ENCODE measurements around the gene OSTM1.

The OSTM1 gene, protein sequence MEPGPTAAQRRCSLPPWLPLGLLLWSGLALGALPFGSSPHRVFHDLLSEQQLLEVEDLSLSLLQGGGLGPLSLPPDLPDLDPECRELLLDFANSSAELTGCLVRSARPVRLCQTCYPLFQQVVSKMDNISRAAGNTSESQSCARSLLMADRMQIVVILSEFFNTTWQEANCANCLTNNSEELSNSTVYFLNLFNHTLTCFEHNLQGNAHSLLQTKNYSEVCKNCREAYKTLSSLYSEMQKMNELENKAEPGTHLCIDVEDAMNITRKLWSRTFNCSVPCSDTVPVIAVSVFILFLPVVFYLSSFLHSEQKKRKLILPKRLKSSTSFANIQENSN

DNA sequence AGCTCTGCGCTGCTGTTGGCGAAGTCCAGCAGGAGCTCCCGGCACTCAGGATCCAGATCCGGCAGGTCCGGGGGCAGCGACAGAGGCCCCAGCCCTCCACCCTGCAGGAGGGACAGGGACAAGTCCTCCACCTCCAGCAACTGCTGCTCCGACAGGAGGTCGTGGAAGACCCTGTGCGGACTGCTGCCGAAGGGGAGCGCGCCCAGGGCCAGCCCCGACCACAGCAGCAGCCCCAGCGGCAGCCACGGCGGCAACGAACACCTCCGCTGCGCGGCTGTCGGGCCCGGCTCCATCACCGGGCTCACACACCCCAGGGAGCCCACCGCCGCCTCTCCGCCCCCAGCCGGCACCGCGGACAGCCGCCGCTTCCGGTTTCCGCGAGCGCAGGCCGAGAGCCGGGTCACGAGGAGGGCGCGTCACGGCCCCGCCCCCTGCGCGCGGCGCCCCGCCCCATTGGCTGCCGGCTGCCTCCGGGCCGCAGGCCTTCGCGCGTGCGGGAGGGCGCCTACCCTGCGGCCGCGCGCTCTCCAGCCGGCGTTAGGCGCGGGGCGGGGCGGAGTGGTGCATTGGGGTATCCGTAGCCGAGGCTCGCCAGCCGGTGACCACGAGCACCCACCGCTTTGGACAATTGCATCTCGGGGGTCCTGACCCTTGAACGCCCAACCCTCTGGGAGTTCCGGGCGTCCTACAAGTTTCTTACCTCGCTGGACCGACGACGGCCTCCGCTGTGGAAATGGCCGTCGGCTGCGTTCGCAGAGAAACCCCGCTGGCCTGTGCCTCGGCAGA, at the start of gene OSTM1:
Gene OSTM1 (minus strand): TSS at position 383 of the 786 bp plus-strand sequence. CDS start 90 bp downstream, at position 293.
- DNase-seq: peak; percentile 95

DNA sequence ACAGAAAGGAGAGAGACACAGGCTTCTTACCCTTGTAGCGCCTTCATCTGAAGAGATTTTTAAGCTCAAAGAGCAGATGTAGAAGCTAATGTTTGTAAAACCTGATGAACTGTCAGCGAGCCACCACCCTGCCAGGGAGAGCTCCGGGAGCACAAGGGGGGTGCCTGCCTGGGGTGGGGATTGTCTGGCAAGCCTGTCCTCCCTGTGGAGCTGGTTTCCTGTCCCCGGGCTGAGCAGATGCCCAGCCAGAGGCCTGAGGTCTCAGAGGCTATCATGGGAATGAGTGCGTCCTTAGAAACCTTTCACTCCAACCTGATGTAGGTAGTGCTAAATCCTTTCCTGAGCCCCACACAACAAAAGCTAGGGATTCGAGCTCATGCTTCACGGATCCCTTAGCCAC, 49.4 kb upstream of the OSTM1 start:
- no peak for DNase-seq

DNA sequence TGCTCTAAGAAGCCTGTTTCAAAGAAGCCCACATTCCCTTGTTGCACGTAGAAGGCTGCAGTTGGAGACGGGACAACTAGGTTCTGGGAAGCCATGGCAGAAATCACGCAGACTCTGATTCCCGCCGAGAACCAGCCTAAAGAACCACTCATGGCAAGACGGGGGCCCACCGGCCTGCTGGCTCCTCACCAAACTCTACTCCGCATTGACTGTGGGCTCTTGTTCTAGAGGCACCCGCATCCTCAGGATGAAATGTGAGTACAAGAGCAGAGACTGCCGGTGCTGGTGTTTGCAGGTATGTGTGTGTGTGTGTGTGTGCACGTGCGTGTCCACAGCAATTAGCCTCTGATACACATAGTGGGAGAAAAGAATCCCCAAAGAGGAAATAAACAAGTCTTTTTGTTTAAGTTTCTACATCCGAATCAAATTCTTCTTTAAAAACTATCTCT, 49.0 kb upstream of the OSTM1 start:
- no peak for DNase-seq

DNA sequence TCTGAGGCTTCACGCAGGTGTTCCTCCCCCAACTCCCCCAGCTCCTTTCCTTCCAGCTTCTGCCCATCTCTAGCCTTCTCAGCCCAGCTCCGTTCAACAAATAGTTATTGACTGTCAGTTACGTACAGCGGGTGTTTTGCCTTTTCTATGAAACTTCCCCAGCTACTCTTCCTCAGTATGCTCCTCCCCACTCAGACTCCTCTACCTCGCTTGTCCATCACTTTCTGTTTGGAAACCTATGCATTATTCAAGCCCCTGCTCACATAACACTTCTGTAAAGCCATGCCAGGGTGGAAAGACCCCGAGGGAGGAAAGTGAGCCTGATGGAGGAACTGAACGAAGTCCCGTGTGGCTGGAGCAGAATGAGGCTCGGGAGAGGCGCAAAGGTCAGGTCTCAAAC, 47.1 kb upstream of the OSTM1 start:
- DNase-seq: no peak

DNA sequence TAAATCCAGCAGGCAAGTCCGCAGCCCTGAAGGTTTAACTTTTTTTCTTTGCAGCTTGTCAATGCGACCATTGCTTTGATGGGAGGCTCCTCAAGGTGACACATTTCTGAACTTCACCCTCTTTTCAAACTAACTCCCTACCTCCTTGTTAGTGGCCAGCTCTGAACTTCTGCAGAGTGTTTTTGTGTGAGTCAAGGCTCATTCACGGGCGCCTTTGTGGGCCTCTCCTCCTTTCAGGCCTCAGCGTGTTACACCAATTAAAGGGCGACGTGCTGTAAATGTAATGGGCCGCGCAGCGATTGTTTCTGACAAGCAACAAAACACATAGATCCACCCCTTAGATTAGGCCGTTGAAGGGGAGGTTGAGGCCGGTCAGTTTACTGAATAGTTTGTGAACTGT, 45.8 kb upstream of the OSTM1 start:
- DNase-seq: no peak

DNA sequence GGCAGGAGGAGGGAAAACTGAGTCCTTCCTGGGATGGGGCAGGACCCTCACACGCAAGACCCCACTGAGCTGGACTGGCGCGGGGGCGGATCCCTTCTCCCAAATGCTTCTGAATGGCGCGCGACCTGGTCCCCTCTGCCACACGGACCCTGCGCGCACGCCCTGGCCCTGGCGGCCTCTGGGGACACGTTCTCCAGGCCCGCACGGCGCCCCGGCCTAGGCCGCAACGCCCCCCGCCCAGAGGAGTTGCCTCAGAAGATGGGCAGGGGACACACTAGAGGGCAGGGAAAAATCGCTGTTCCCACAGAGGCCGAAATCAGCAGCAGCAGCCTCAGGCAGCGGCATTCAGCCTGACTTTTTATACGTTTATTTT, 45.2 kb upstream of the OSTM1 start:
- DNase-seq: no peak

DNA sequence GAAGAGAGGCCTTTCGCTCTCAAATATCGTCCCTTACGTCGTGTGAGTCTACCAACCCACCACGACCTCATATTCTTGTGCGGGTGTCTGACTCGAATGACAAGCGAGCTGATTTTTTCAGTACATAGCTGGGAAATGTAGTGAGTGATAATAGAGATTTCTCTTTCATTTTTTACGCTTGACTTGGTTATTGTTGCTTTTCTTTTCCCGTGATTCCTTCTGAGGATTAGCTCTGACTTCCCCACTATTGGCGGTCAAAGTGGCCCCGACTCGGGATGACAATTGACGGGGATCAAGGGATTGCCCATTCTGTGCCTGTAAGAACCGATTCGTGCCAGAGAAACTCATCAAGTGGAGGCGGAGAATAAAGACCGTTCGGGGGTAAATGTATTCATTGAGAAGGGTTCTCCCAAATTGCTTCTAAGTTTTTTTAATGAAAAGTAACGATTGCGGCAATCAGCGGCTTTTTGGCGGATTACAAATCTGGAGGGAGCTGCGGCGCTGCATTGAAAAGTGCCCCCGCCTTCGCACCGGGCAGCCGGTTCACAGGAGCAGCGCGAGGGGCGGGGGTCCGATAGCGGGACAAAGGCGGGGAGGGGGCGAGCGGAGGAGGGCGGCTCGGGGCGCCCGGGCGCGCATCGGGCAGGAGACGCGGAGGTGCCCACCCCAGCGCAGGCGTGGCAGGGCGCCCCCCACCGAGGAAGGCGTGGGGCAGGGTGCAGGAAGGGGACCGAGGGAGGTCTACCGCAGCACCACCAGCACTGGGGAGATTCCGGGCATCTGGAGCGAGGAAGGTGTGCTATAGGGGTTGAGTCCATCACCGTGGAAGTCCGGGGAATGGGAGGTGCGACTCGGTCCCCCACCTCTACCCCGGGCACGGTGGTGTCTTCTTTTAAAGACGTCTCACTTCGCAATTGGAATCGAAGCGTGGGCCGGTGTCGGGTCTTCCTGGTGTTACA, 44.5 kb upstream of the OSTM1 start:
- no peak for DNase-seq

DNA sequence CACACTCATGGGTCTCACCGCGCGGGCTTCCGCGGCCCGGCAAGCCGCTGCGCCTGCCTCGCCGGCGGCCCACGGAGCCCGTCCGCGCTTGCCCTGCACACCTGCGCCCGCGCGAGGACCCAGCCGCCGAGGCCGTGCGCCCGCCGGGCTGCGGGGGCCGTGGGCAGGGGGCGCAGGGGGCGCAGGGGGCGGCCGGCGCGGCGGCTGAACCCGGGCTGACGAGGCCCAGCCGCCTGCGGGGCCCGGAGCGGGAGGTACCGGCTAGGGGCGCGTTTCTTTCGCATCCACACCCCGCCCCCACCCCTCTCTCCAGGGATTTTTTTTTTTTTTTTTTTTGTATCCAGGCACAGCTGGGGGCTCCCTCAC, 43.8 kb upstream of the OSTM1 start:
- no peak for DNase-seq

DNA sequence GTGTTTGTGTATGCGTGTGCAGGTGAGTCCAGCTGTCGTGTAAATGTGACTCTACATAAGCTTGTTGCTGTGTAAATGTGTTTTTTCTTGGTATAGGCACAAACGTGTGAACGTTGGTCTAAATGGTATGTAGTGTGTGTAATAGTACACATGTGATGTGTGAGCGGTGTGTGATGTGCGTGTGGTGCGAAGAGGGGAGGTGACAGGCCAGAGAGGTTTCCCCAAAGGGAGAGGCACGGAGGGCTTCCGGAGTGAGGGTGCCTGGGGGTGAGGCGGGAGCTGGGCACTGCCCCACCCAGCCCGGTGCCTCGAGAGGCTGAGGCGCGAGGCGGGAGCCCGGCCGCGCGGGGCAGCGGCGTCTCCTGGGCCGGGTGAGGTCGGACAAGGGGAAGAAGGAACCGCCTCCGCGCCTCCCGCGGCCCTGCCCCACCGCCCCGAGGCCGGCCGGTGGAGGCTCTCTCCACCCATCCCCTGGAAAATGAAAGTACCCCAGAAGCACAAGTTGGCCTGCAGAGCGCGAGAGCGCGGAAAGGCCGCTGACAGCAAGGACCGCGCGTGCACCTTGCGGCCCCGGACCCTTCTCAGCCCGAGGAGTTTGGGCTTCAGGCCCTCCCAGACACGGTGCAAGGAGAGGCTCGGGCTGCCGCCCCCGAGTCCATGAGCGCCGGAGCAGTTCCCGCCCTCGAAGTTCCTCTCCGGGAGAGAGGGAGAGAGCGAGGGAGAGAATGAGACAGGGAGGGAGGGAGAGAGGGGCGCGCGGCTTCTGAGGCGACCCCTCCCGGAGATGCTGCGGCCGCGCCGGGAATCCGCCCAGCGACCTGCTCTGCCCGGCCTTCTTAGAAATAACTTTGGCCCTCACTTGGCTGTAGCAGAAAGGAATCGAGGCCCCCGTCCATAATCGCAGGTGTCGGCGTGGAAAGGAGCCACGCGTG, 43.2 kb upstream of the OSTM1 start:
- no peak for DNase-seq

DNA sequence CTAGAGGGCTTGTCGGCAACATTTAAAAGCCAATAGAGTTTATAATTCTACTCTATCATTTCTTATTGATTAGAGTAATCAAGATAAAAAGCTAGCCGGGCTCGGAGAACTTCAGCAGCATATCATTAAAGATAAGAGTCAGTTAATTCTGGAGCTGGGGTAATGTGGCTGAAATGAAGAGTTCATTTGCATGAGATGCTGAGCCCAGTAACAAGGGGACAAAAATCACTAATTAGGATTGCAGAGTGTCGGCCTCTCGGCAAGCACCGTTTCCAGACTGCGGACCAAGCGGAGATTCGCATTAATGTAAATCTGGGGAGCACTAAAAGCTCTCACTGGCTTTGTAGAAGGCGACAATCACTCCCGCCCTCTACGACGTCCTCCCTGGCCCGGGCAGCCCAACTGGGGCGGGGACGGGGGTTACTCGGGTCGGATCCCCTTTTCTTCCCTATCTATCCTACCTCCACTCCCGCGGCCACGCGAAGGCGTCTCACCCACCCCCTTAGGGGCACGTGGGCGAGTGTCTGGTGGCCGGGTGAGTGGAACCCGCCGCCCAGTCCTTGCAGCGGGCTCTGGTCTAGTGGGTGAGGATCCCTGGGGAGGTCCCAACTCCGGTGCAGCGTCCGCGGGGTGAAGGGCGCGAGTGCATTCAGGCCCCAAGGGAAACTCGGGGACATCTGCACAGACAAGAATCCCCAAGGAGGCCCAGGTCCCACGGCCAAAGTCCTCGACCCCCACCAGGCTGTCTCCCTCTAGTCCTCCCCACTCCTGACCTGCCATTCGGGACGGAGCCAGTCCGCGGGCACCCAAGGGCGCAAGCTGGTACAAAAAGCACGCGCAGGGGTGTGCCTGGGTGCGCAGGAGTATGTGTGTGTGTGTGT, 42.2 kb upstream of the OSTM1 start:
- DNase-seq: no peak

DNA sequence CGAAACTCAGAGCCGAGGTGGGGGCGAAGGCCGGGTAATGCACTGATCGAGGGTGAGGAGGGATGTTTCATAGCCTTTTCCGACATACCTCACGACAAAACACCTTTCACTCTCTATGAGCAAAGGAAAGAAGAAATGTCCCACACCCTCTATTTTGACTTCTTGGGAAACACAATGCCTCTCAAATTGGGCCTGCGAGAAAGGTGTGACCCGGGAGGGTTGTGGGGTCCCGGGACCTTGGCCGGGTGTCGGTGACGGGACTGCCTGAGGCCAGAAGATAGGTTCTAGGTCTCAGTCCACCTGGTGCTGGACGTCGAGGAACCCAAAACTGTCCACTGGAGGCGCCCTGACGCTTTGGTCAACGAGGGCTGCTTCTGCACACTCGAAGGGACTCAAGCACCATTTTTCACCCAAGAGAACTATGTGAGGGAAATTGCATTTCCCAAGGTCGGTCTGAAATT, 41.1 kb upstream of the OSTM1 start:
- DNase-seq: no peak

DNA sequence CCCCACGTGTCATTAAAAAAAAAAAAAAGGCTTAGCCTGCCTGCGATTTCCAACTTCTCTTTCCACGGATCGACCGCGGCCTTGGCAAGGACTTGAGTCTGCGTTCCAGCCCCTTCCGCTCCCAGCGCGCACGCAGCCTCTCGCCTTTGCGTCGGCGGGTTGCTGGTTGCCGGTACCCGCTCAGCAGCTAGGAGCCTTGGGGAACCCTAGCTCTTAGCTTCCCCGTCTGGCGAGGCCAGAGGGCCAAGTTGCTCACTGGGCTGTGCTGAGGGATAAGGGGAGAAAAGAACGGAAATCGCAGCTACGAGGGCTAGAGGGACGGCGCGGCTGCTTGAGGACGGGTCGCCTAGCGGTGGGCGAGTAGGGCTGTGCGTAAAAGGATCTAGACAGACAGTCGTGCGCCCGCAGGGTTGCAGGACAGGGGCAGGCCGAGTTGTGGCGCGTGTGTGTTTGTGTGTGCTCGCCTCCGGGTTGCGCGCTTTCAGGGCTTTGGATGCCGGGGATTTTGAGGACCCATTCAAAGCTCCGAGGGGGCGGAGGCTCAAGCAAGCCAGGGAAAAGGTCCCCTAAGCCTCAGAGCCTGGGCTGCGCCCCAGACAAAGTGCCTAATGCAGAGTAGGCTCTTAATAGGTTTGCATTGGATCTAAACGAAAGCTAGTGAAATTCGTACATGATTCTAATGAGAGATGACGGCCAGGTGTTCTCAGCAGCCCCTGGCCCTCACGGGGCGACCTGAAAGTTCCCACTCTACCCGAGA, 40.5 kb upstream of the OSTM1 start:
- DNase-seq: peak; percentile 80

DNA sequence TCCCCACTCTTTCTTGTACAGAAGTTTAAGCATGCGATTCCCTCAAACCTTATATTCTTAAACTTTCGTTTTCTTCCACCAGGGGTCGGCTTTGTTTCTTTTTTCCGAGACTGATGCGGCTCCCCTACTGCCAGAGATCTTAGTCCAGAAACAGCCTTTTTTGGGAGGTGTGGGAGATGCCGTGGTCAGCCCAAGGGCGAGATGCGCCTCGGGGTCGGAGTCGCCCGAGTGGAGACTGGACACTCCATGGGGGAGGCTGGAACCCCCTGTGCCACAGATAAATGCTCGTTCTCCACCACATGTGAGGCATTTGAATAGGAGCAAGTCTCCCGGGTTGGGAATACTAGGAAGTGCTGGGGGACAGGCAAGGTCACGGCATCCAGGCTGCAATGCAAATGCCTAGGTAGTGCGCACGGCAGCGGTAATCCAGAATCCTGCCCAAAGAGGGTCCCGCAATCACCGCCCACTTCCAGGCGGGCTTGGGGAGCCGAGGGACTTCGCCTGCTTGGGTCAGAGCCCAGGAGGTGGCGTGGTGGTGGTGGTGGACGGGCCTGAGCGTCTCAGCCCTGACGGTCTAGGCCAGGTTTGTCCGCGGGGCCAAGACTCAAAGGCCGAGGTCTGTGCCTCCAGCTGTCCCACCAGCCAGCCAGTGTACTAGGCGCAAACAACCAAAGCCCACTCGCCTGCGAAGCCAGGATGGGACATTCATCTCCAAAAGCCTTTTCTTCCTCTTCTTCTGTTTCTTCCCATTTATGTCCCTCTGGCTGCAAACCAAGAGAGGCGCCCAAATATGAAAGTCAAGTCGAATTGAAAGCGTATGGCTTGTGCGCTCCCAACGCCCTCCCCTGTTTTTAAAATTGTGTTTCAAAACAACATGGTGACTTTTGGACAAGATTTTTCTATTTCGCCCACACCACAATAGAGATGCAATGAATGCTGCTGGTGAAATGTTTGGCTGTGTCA, 39.3 kb upstream of the OSTM1 start:
- DNase-seq: peak; percentile 61

DNA sequence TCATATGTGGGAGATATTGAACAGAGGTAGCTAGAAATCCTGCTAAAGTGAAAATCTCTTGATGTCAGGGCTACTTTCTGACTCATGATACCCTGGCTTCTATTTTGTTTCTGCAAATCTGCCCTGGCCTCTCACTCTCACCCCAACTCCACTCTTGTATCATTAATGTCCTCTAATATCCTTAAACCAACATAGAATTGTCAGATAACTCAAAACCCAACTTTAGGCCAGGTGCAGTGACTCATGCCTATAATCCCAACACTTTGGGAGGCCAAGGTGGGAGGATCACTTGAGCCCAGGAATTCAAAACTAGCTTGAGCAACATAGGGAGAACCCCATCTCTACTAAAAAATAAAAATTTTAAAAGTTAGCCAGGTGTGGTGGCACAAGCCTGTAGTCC, 33.8 kb upstream of the OSTM1 start:
- DNase-seq: no peak

DNA sequence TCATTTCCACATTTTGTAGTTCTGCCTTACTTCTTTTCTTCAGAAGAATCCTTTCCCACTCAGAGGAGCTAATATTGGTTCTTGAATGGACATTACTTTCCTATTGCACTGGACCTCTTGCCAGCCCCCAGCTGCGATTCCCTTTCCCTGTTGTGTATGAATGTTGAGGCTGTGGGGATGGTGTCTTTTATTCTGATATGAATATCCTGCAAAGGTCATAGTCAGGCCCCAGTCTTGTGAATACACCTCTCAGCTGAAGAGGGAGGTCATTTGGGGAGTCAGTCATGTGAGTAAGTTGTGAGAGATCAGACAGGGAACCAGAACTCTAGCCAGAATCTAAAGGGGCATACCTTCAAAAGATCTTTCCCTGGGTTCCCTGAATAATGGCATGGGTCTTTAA, 32.6 kb upstream of the OSTM1 start:
- DNase-seq: no peak

DNA sequence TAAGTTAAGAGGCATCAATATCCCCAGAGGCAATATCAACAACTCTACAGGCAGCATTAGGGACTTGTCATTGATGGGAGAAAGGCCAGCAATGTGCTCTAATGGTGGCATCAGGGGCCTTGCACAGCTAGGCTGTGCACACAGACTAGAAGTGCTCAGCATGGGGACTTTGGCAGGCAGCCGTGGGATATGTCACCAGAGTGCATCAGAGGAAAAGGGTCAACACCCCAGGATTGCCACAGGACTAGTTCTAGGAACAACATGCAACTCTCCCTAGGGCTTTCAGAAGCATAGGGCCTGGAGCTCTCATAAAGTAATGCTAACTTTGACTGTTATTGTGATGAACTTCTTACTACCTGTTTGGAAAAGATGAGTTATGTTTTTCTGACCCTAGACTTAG, 32.2 kb upstream of the OSTM1 start:
- DNase-seq: no peak

DNA sequence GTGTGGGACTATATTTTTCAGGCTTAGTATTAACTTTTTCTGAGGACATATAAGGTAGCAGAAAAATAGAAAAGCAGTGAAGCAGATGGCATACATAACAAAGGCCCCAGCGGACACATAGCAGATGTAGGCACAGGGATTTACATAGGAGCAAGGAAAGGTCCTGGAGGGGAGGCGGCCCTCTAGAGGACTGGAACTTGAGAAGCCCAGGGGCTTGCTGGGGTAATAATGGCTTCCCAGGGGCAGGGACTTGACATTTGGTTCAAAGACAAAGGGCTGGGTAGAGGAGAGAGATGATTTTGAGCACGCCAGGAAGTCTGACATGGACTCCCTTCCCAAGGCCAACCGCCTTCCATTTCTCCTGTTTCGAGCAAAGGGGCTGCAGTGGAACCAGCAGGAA, 31.7 kb upstream of the OSTM1 start:
- no peak for DNase-seq

DNA sequence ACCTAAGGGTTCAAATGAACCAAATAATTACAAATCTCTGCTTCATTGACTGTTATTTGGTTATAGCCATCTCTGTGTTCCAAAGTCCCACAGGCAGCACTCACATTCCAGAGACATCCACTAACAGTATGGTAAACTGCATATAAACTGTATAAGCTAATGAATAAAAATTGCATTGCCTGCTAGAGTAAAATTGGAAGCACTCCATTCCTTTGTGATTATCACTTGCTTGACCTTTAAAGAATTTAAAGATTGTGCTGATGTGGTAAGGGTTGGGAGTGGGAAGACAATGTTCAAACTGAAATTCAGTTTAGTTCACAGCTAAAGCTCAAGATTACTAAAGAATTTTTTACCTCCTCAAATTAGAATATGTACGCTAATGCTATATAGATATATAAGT, 31.0 kb upstream of the OSTM1 start:
- DNase-seq: no peak

DNA sequence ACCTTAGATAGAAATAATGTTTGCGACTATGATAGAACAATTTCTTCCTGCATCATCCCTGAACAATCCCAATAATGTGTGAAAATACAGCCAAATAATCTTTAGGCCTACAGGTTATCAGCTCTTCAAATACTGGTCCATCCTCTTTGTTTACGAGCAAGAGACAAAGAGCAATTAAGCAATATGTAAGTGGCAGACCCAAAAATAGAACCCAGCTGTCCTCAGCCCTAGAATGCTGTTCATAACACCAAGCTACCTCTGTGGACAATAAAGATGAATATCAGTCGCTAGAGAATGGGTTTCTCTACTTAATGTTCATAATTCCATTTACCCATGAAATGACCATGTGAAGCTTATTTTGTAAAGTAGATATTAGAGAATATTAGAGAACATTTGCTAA, 28.4 kb upstream of the OSTM1 start:
- no peak for DNase-seq

All from right hindlimb (tissue), 1 donor.